ENCODE results near the gene DPH6.

GRCh38 chr15:35455201-35455600 is 90.8 kb downstream of the DPH6 start:
- TF ChIP-seq EZH2 (IDR thresholded peaks at IDR 0.05) (no peak), POLR2AphosphoS5 (IDR thresholded peaks at IDR 0.05; ENCODE audit: borderline replicate concordance, low read depth, low read length) (no peak)
